ENCODE results near the gene PRICKLE4. TPM values are rescaled to one million over a fixed set of nuclear protein-coding genes. Genes with fewer than 3 reads are reported as not detected.

Gene PRICKLE4
- total RNA-seq, 1 donor from 2014 or later = 2.3 TPM

- Mint-ChIP-seq H3K9me3 (ENCODE audit: unreplicated experiment) (no peaks in the 10 kb centered on the region), H3K4me1 (ENCODE audit: unreplicated experiment) (peaks cover 16% of the 10 kb centered on the region), H3K27me3 (ENCODE audit: unreplicated experiment) (no peaks in the 10 kb centered on the region), H3K36me3 (ENCODE audit: unreplicated experiment) (peaks cover 16% of the 10 kb centered on the region), H3K27ac (ENCODE audit: unreplicated experiment) (peak overlapping the region; percentile 94), H3K4me3 (ENCODE audit: unreplicated experiment) (peak overlapping the region; percentile 94)
- peak; percentile 96 for DNase-seq (ENCODE audit: extremely low spot score, unreplicated experiment)
- peak; percentile 84 for TF ChIP-seq CTCF (IDR thresholded peaks at IDR 0.05)
These were observed 6.1 kb downstream of the PRICKLE4 start for GRCh38 chr6:41786451-41787218.

- Mint-ChIP-seq H3K27ac (ENCODE audit: unreplicated experiment) (peak within 1 kb of the TSS; percentile 94), H3K27me3 (ENCODE audit: unreplicated experiment) (no peaks in the 10 kb centered on the region), H3K4me1 (ENCODE audit: unreplicated experiment) (peaks cover 14% of the 10 kb centered on the region), H3K4me3 (ENCODE audit: unreplicated experiment) (peak within 1 kb of the TSS; percentile 94), H3K36me3 (ENCODE audit: unreplicated experiment) (peaks cover 22% of the 10 kb centered on the region), H3K9me3 (ENCODE audit: unreplicated experiment) (no peaks in the 10 kb centered on the region)
- DNase-seq (ENCODE audit: extremely low spot score, unreplicated experiment) = peak; percentile 98
- peak; percentile 87 for TF ChIP-seq CTCF (IDR thresholded peaks at IDR 0.05)
These were observed 6.8 kb downstream of the PRICKLE4 start, which contains the start of gene TOMM6 for GRCh38 chr6:41787219-41787917. TOMM6 (plus strand) TSS chr6:41787694; CDS start chr6:41787698, 4 bp downstream.

- no peaks in the 10 kb centered on the region for H3K9me3 Mint-ChIP-seq (ENCODE audit: unreplicated experiment)
- peaks cover 14% of the 10 kb centered on the region for H3K4me1 Mint-ChIP-seq (ENCODE audit: unreplicated experiment)
- H3K36me3 Mint-ChIP-seq (ENCODE audit: unreplicated experiment) = peaks cover 22% of the 10 kb centered on the region
- H3K27ac Mint-ChIP-seq (ENCODE audit: unreplicated experiment) = no peak overlapping the region
- DNase-seq (ENCODE audit: extremely low spot score, unreplicated experiment) = no peak
- no peaks in the 10 kb centered on the region for H3K27me3 Mint-ChIP-seq (ENCODE audit: unreplicated experiment)
- no peak for TF ChIP-seq CTCF (IDR thresholded peaks at IDR 0.05)
- peak overlapping the region; percentile 94 for H3K4me3 Mint-ChIP-seq (ENCODE audit: unreplicated experiment)
These were observed 8.8 kb downstream of the PRICKLE4 start for GRCh38 chr6:41789390-41789724.

GRCh38 chr6:41790045-41790444 lies 9.5 kb downstream of the PRICKLE4 start:
- Mint-ChIP-seq H3K9me3 (ENCODE audit: unreplicated experiment) (no peaks in the 10 kb centered on the region), H3K4me3 (ENCODE audit: unreplicated experiment) (no peak overlapping the region), H3K27me3 (ENCODE audit: unreplicated experiment) (no peaks in the 10 kb centered on the region), H3K36me3 (ENCODE audit: unreplicated experiment) (peaks cover 22% of the 10 kb centered on the region), H3K27ac (ENCODE audit: unreplicated experiment) (no peak overlapping the region), H3K4me1 (ENCODE audit: unreplicated experiment) (peaks cover 14% of the 10 kb centered on the region)
- TF ChIP-seq CTCF (IDR thresholded peaks at IDR 0.05) = no peak
- no peak for DNase-seq (ENCODE audit: extremely low spot score, unreplicated experiment)

GRCh38 chr6:41791305-41791704 lies 10.7 kb downstream of the PRICKLE4 start:
- Mint-ChIP-seq H3K27ac (ENCODE audit: unreplicated experiment) (no peak overlapping the region), H3K9me3 (ENCODE audit: unreplicated experiment) (no peaks in the 10 kb centered on the region), H3K27me3 (ENCODE audit: unreplicated experiment) (no peaks in the 10 kb centered on the region), H3K4me1 (ENCODE audit: unreplicated experiment) (peaks cover 9% of the 10 kb centered on the region), H3K4me3 (ENCODE audit: unreplicated experiment) (no peak overlapping the region), H3K36me3 (ENCODE audit: unreplicated experiment) (peaks cover 22% of the 10 kb centered on the region)
- DNase-seq (ENCODE audit: extremely low spot score, unreplicated experiment) = no peak
- no peak for TF ChIP-seq CTCF (IDR thresholded peaks at IDR 0.05)

Data from osteocyte (in vitro differentiated cells).